WTC11 (cell line): Measurements from ENCODE around the gene CLMN. TPM values are rescaled to one million over a fixed set of nuclear protein-coding genes. Genes with fewer than 3 reads are reported as not detected.

Source experiments
- ATAC-seq: fragments of 200-7000 bp; cut with Tn5 transposase; 2 replicates; pipeline ENCODE4 v1.10.0; 2021; ENCODE audit warnings: mild to moderate bottlenecking, moderate library complexity
- CTCF ChIA-PET: fragments of 300-600 bp; sonication (Branson Sonifier 250); formaldehyde crosslinking; loops from one replicate; lab custom pipeline; 2021; ENCODE audit warnings: antibody characterized with exemption; lab: Charles Lee
- POLR2A ChIA-PET: fragments of 350-600 bp; sonication (Branson Sonifier 250); formaldehyde crosslinking; loops from one replicate; lab custom pipeline; 2021; ENCODE audit warnings: antibody characterized with exemption; lab: Charles Lee
- DNase-seq: peaks from one replicate; pipeline ENCODE4 v3.0.0; 2021; ENCODE audit warnings: low spot score
- H3K27ac Mint-ChIP-seq: 2 replicates; pipeline ENCODE4 v1.8.0; 2021; ENCODE audit warnings: mixed read lengths
- H3K27me3 Mint-ChIP-seq: 2 replicates; pipeline ENCODE4 v1.8.0; 2021; ENCODE audit warnings: low read depth, mild to moderate bottlenecking, moderate library complexity, mixed read lengths
- H3K36me3 Mint-ChIP-seq: 2 replicates; pipeline ENCODE4 v1.8.0; 2021; ENCODE audit warnings: mixed read lengths
- H3K4me1 Mint-ChIP-seq: 2 replicates; pipeline ENCODE4 v1.8.0; 2022; ENCODE audit warnings: mixed read lengths
- H3K4me3 Mint-ChIP-seq: 2 replicates; pipeline ENCODE4 v1.8.0; 2021; ENCODE audit warnings: mild to moderate bottlenecking, moderate library complexity, mixed read lengths
- H3K9me3 Mint-ChIP-seq: 2 replicates; pipeline ENCODE4 v1.8.0; 2021; ENCODE audit warnings: mixed read lengths
- CREM ChIP-seq: sonication (generic); formaldehyde crosslinking; IDR thresholded peaks from 2 replicates; pipeline ENCODE4 v1.8.1; 2022; ENCODE audit warnings: mild to moderate bottlenecking, missing genetic modification reagents, moderate library complexity
- FOXP1 ChIP-seq: sonication (generic); formaldehyde crosslinking; IDR thresholded peaks from 2 replicates; pipeline ENCODE4 v1.8.0; 2022; ENCODE audit warnings: missing genetic modification reagents, mild to moderate bottlenecking, moderate library complexity, borderline replicate concordance
- KAT7 ChIP-seq: sonication (generic); formaldehyde crosslinking; IDR thresholded peaks from 2 replicates; pipeline ENCODE4 v1.8.1; 2023; ENCODE audit warnings: missing genetic modification reagents, mild to moderate bottlenecking, borderline replicate concordance
- MAX ChIP-seq: sonication (generic); formaldehyde crosslinking; IDR thresholded peaks from 2 replicates; pipeline ENCODE4 v1.8.0; 2022; ENCODE audit warnings: mild to moderate bottlenecking, missing genetic modification reagents
- RELA ChIP-seq: sonication (generic); formaldehyde crosslinking; IDR thresholded peaks from 2 replicates; pipeline ENCODE4 v1.8.1; 2022; ENCODE audit warnings: missing genetic modification reagents, mild to moderate bottlenecking, borderline replicate concordance
- TEAD4 ChIP-seq: sonication (generic); formaldehyde crosslinking; IDR thresholded peaks from 2 replicates; pipeline ENCODE4 v1.8.0; 2022; ENCODE audit warnings: mild to moderate bottlenecking, missing genetic modification reagents
- TP53 ChIP-seq: sonication (generic); formaldehyde crosslinking; IDR thresholded peaks from 2 replicates; pipeline ENCODE4 v1.8.1; 2023; ENCODE audit warnings: mild to moderate bottlenecking, missing genetic modification reagents
- USF1 ChIP-seq: sonication (generic); formaldehyde crosslinking; IDR thresholded peaks from 2 replicates; pipeline ENCODE4 v1.8.0; 2022; ENCODE audit warnings: mild to moderate bottlenecking, missing genetic modification reagents
- ZBTB43 ChIP-seq: sonication (generic); formaldehyde crosslinking; IDR thresholded peaks from 2 replicates; pipeline ENCODE4 v1.8.1; 2023; ENCODE audit warnings: mild to moderate bottlenecking, missing genetic modification reagents
- ZNF263 ChIP-seq: sonication (generic); formaldehyde crosslinking; IDR thresholded peaks from 2 replicates; pipeline ENCODE4 v1.8.1; 2022; ENCODE audit warnings: low read depth, mild to moderate bottlenecking, moderate library complexity, missing genetic modification reagents
- ZNF281 ChIP-seq: sonication (generic); formaldehyde crosslinking; IDR thresholded peaks from 2 replicates; pipeline ENCODE4 v1.8.0; 2023; ENCODE audit warnings: mild to moderate bottlenecking, missing genetic modification reagents
- ZNF396 ChIP-seq: fragments of 250-450 bp; sonication (Bioruptor Pico); IDR thresholded peaks from 2 replicates; pipeline ENCODE4 v1.8.0; 2021; ENCODE audit warnings: mild to moderate bottlenecking, moderate library complexity, borderline replicate concordance
- ZNF532 ChIP-seq: fragments of 250-450 bp; sonication (Bioruptor Pico); IDR thresholded peaks from 2 replicates; pipeline ENCODE4 v1.9.0; 2021; ENCODE audit warnings: mild to moderate bottlenecking, borderline replicate concordance
- ZSCAN18 ChIP-seq: fragments of 250-450 bp; sonication (Bioruptor Pico); IDR thresholded peaks from 2 replicates; pipeline ENCODE4 v2.1.2; 2022; ENCODE audit warnings: mild to moderate bottlenecking, moderate library complexity
- total RNA-seq: library from RNA; stranded (reverse); gene quantifications from 3 replicates; pipeline ENCODE4 v1.2.3, GENCODE V29; 2021

The CLMN gene
- total RNA-seq, 1 experiment from 2014 or later: 12.2 TPM

- no peak for ATAC-seq
- H3K9me3 Mint-ChIP-seq: peaks cover 14% of the 10 kb centered on the region
Observed at GRCh38 chr14:95192311-95192710, 127.4 kb downstream of the CLMN start.

GRCh38 chr14:95191445-95192199, 128.1 kb downstream of the CLMN start:
- DNase-seq (no peak), ATAC-seq (no peak)
- Mint-ChIP-seq H3K27me3 (no peaks in the 10 kb centered on the region), H3K4me3 (no peak overlapping the region), H3K27ac (no peak overlapping the region), H3K9me3 (peaks cover 14% of the 10 kb centered on the region), H3K36me3 (peaks cover 13% of the 10 kb centered on the region), H3K4me1 (peaks cover 14% of the 10 kb centered on the region)
- POLR2A ChIA-PET: no interaction called here
- CTCF ChIA-PET: interaction anchor here (1.6 kb wide), 1 partner anchor 156 kb away, joined by 4 read pairs; no protein-coding TSS in a partner anchor
- TF ChIP-seq TP53 (CRISPR knock-in tag) (no peak), KAT7 (CRISPR knock-in tag) (no peak), ZNF263 (CRISPR knock-in tag) (no peak), RELA (CRISPR knock-in tag) (no peak), TEAD4 (CRISPR knock-in tag) (no peak), MAX (CRISPR knock-in tag) (no peak), ZBTB43 (CRISPR knock-in tag) (no peak), CREM (no peak), USF1 (CRISPR knock-in tag) (no peak)

More at GRCh38 chr14:95192311-95192710, 127.4 kb downstream of the CLMN start:
- Mint-ChIP-seq H3K4me1 (peaks cover 21% of the 10 kb centered on the region), H3K4me3 (no peak overlapping the region)
- no peak for TF ChIP-seq ZSCAN18
- TF ChIP-seq ZNF281: no peak
- TF ChIP-seq ZNF396: no peak
- TF ChIP-seq, all 79 proteins: peak for 0
- ChIA-PET POLR2A (no interaction called here), CTCF (interaction anchor here (0.7 kb wide), 1 partner anchor 169 kb away, joined by 3 read pairs; no protein-coding TSS in a partner anchor)
- DNase-seq: no peak
- H3K36me3 Mint-ChIP-seq: peaks cover 13% of the 10 kb centered on the region
- no peaks in the 10 kb centered on the region for H3K27me3 Mint-ChIP-seq
- no peak overlapping the region for H3K27ac Mint-ChIP-seq

- H3K36me3 Mint-ChIP-seq: peaks cover 13% of the 10 kb centered on the region
- ChIA-PET CTCF (interaction anchor here (1.6 kb wide), 1 partner anchor 157 kb away, joined by 4 read pairs; no protein-coding TSS in a partner anchor), POLR2A (no interaction called here)
- H3K27ac Mint-ChIP-seq: no peak overlapping the region
- no peaks in the 10 kb centered on the region for H3K27me3 Mint-ChIP-seq
- no peak overlapping the region for H3K4me3 Mint-ChIP-seq
- no peak for DNase-seq
- no peak for ATAC-seq
- H3K4me1 Mint-ChIP-seq: peaks cover 8% of the 10 kb centered on the region
- peaks cover 14% of the 10 kb centered on the region for H3K9me3 Mint-ChIP-seq
- no peak for TF ChIP-seq ZSCAN18
- TF ChIP-seq FOXP1: no peak
- TF ChIP-seq ZNF532 (CRISPR knock-in tag): no peak
Observed at GRCh38 chr14:95190857-95191256, 128.9 kb downstream of the CLMN start.
